ENCODE measurements around the gene ARHGEF19. TPM values are rescaled to one million over a fixed set of nuclear protein-coding genes. Genes with fewer than 3 reads are reported as not detected.
"Not testable (repeated sequence)": the region's sequence is repeated elsewhere in the genome, so short reads cannot be mapped to it uniquely, and the experiment has no call there.

The ARHGEF19 gene
- total RNA-seq, 5 donors from 2014 or later (not counting 1 experiment from before 2014, with no cell fraction given): 7.0 to 17.6 (median 12.3) TPM

DNA sequence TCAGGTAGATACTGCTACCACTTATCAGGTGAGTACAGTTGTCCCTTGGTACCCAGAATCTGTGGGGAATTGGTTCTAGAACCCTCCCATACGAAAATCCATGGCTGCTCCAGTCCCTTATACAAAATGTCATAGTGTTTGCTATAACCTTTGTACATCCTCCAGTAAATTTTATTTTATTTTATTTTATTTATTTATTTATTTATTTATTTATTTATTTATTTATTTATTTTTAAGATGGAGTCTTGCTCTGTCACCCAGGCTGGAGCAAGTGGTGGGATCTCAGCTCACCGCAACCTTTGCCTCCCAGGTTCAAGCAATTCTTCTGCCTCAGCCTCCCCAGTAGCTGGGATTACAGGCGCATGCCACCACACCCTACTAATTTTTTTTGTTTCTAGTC, 1.1 kb upstream of the ARHGEF19 start:
- Histone ChIP-seq H3K27me3 (replicated peaks in 1 of 2; ENCODE audit: control insufficient read depth in 2 of 2, extremely low read depth in 1 of 2, insufficient read depth in 2 of 2, low read length in 1 of 2) (peaks cover 0 to 15% of the 10 kb centered on the region in 2 experiments), H3K4me1 (ENCODE audit: control insufficient read depth in 1 of 2, extremely low read depth in 1 of 2, insufficient read depth in 2 of 2, low read length in 2 of 2) (peaks cover 4 to 26% of the 10 kb centered on the region in 2 experiments)
- H3K36me3 ChIP-seq (ENCODE audit: control insufficient read depth in 2 of 2, extremely low read depth in 1 of 2, insufficient read depth in 1 of 2, low read length in 1 of 2); H3K27ac ChIP-seq (ENCODE audit: low read length); POLR2A ChIA-PET; H3K27ac Mint-ChIP-seq; H3K9me3 Mint-ChIP-seq; H3K36me3 Mint-ChIP-seq; H3K27me3 Mint-ChIP-seq; H3K4me3 ChIP-seq (ENCODE audit: control insufficient read depth in 1 of 2, extremely low read depth in 1 of 2, low read length in 1 of 2); DNase-seq; CTCF ChIA-PET; H3K9me3 ChIP-seq; ATAC-seq (replicated peaks in 1 of 4); H3K4me3 Mint-ChIP-seq: not testable (repeated sequence)
- WGBS (ENCODE audit: insufficient coverage): 100% methylated on average over 2 of the region's 3 CpGs
- peaks cover 17 to 25% (median 21%) of the 10 kb centered on the region in 3 donors for H3K4me1 Mint-ChIP-seq

DNA sequence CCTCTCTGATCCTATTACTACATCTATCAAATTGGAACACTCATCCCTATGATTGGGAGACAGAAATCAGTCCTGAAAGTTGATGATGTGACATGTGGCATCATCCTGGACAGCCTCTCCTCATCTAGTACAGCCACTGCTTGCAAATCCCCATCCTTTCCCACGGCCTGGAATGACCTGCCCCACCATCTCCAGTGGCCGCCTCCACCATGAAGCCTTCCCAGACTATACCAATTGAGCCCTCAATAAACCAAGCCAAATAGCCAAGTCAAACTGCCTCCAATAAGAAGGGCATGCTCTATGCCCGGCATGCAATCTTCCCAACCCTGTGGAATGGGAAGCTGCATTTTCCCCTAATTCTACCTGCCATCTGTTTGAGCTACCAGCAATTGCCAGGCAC, 561 bp upstream of the ARHGEF19 start:
- 61% methylated on average over 2 of the region's 3 CpGs for WGBS (ENCODE audit: insufficient coverage)
- DNase-seq (no peak), ATAC-seq (replicated peaks in 1 of 4) (no peak)
- Histone ChIP-seq H3K4me1 (ENCODE audit: control insufficient read depth in 1 of 2, extremely low read depth in 1 of 2, insufficient read depth in 2 of 2, low read length in 2 of 2) (peaks cover 4 to 25% of the 10 kb centered on the region in 2 experiments), H3K9me3 (no peaks in the 10 kb centered on the region), H3K4me3 (ENCODE audit: control insufficient read depth in 1 of 2, extremely low read depth in 1 of 2, low read length in 1 of 2) (no peak overlapping the region), H3K36me3 (ENCODE audit: control insufficient read depth in 2 of 2, extremely low read depth in 1 of 2, insufficient read depth in 1 of 2, low read length in 1 of 2) (no peaks in the 10 kb centered on the region), H3K27ac (ENCODE audit: low read length) (no peak overlapping the region), H3K27me3 (replicated peaks in 1 of 2; ENCODE audit: control insufficient read depth in 2 of 2, extremely low read depth in 1 of 2, insufficient read depth in 2 of 2, low read length in 1 of 2) (peaks cover 0 to 15% of the 10 kb centered on the region in 2 experiments)
- H3K27ac Mint-ChIP-seq: no peak overlapping the region
- ChIA-PET POLR2A (interaction anchor here in 1 of 2 donors (0.6 kb wide), 1 partner anchor 33 kb away, joined by 3 read pairs; no protein-coding TSS in a partner anchor), CTCF (no interaction called here)
- H3K36me3 Mint-ChIP-seq: no peaks in the 10 kb centered on the region
- H3K9me3 Mint-ChIP-seq: no peaks in the 10 kb centered on the region
- no peak overlapping the region for H3K4me3 Mint-ChIP-seq
- peaks cover 15 to 21% (median 19%) of the 10 kb centered on the region in 3 donors for H3K4me1 Mint-ChIP-seq
- H3K27me3 Mint-ChIP-seq: no peaks in the 10 kb centered on the region

DNA sequence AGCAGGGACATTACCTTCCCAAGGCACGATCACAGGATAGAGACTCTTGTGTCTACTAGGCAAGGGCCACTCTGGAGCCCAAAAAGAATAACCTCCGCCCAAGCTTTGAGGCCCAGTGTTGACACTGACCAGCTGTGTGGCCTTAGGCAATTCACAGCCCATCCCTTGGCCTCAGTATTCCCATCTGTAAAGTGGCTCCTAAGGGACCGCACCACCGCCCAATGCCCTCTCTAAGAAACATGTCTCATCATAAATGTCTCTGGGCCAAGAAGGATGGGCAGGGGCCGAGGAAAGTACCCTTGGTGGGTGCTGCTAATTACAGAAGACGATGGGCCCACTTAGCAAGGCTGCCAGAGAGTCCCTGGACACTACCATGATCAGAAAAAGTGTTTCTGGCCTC, 628 bp downstream of the ARHGEF19 start:
- H3K27me3 ChIP-seq (replicated peaks in 1 of 2; ENCODE audit: control insufficient read depth in 2 of 2, extremely low read depth in 1 of 2, insufficient read depth in 2 of 2, low read length in 1 of 2): peaks cover 0 to 15% of the 10 kb centered on the region in 2 experiments

DNA sequence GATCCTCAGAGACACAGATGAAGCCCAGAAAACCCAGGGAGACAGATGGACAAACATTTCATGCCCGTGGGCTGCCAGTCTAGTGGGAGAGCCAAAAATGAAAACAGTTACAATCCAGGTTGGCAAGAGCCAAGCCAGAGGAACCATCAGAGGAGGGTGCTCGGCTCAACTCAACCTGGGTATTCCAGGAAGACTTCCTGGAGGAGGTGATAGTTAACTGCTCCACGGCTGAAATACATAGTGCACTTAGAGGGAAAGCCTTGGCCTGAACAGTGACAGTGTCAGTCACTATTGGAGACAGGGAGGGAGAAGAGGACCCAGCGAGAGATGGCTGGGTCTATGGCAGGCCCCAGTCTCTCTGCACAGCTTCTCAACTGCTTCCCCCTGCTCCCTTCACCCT, 1.9 kb downstream of the ARHGEF19 start:
- WGBS (ENCODE audit: insufficient coverage): 92% methylated on average over 3 of the region's 4 CpGs
- H3K4me3 ChIP-seq (ENCODE audit: control insufficient read depth in 1 of 2, extremely low read depth in 1 of 2, low read length in 1 of 2): no peak overlapping the region
- Mint-ChIP-seq H3K4me3 (no peak overlapping the region), H3K36me3 (no peaks in the 10 kb centered on the region), H3K27me3 (no peaks in the 10 kb centered on the region), H3K27ac (no peak overlapping the region), H3K4me1 (peaks cover under 1 to 8% (median 4%) of the 10 kb centered on the region in 3 donors), H3K9me3 (no peaks in the 10 kb centered on the region)
- POLR2A ChIA-PET: no interaction called here
- H3K9me3 ChIP-seq: no peaks in the 10 kb centered on the region
- DNase-seq (no peak), ATAC-seq (replicated peaks in 1 of 4) (no peak)
- H3K27ac ChIP-seq (ENCODE audit: low read length): no peak overlapping the region
- no peaks in the 10 kb centered on the region for H3K36me3 ChIP-seq (ENCODE audit: control insufficient read depth in 2 of 2, extremely low read depth in 1 of 2, insufficient read depth in 1 of 2, low read length in 1 of 2)
- CTCF ChIA-PET: no interaction called here
- H3K4me1 ChIP-seq (ENCODE audit: control insufficient read depth in 1 of 2, extremely low read depth in 1 of 2, insufficient read depth in 2 of 2, low read length in 2 of 2): peaks cover 0 to 18% of the 10 kb centered on the region in 2 experiments
- H3K27me3 ChIP-seq (replicated peaks in 1 of 2; ENCODE audit: control insufficient read depth in 2 of 2, extremely low read depth in 1 of 2, insufficient read depth in 2 of 2, low read length in 1 of 2): peaks cover 0 to 7% of the 10 kb centered on the region in 2 experiments

More for the DNA sequence above, 628 bp downstream of the ARHGEF19 start:
- POLR2A ChIA-PET: no interaction called here
- no peak overlapping the region for H3K27ac ChIP-seq (ENCODE audit: low read length)
- H3K4me1 ChIP-seq (ENCODE audit: control insufficient read depth in 1 of 2, extremely low read depth in 1 of 2, insufficient read depth in 2 of 2, low read length in 2 of 2): peaks cover 2 to 23% of the 10 kb centered on the region in 2 experiments
- WGBS (ENCODE audit: insufficient coverage): 75% methylated on average over 6 of the region's 6 CpGs
- H3K9me3 Mint-ChIP-seq: no peaks in the 10 kb centered on the region
- CTCF ChIA-PET: interaction anchor here in 1 of 2 donors (0.6 kb wide), 1 partner anchor 14 kb away, joined by 6 read pairs; no protein-coding TSS in a partner anchor
- no peaks in the 10 kb centered on the region for H3K36me3 ChIP-seq (ENCODE audit: control insufficient read depth in 2 of 2, extremely low read depth in 1 of 2, insufficient read depth in 1 of 2, low read length in 1 of 2)
- H3K4me3 Mint-ChIP-seq: no peak overlapping the region
- H3K36me3 Mint-ChIP-seq: no peaks in the 10 kb centered on the region
- peaks cover 13 to 15% (median 13%) of the 10 kb centered on the region in 3 donors for H3K4me1 Mint-ChIP-seq
- DNase-seq (no peak), ATAC-seq (replicated peaks in 1 of 4) (no peak)
- H3K4me3 ChIP-seq (ENCODE audit: control insufficient read depth in 1 of 2, extremely low read depth in 1 of 2, low read length in 1 of 2): no peak overlapping the region
- no peaks in the 10 kb centered on the region for H3K27me3 Mint-ChIP-seq
- no peaks in the 10 kb centered on the region for H3K9me3 ChIP-seq
- H3K27ac Mint-ChIP-seq: no peak overlapping the region

DNA sequence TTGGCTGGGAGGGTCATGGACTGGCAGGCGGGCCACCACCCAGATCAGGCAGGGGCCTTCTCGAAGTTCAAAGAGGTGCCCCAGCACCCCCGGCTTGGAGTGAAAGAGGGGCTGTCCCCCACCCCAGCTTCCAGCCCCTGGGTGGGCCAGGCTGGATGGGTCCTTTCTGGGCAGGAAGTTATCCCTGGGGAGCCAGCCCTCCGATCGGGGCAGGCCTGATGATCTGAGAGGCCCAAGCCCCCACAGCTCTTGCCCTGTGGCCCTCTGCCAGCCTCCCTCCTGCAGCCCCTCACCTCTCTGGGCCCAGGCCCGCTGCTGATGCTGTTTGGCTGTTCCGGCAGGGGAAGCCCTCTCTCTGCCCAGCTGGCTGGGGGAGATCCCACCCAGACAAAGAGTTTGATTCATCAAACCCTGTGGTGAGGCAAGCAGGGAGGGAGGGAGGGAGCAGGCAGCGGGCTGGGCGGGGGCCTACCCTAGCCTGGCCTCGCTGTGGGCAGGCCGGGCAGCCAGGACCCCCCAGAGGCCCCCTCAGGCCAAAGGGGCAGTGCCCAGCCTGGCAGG, 2.5 kb downstream of the ARHGEF19 start:
- no peak overlapping the region for H3K27ac Mint-ChIP-seq
- H3K27me3 ChIP-seq (replicated peaks in 1 of 2; ENCODE audit: control insufficient read depth in 2 of 2, extremely low read depth in 1 of 2, insufficient read depth in 2 of 2, low read length in 1 of 2): peaks cover 0 to 6% of the 10 kb centered on the region in 2 experiments
- H3K4me3 ChIP-seq (ENCODE audit: control insufficient read depth in 1 of 2, extremely low read depth in 1 of 2, low read length in 1 of 2): no peak overlapping the region
- WGBS (ENCODE audit: insufficient coverage): 88% methylated on average over 11 of the region's 11 CpGs
- peaks cover 0 to under 1% of the 10 kb centered on the region in 2 donors for H3K36me3 ChIP-seq (ENCODE audit: control insufficient read depth in 2 of 2, extremely low read depth in 1 of 2, insufficient read depth in 1 of 2, low read length in 1 of 2)
- H3K9me3 Mint-ChIP-seq: no peaks in the 10 kb centered on the region
- H3K4me1 Mint-ChIP-seq: peaks cover 0 to 8% (median 4%) of the 10 kb centered on the region in 3 donors
- peak overlapping the region in 1 of 3 donors; percentile 1 for H3K4me3 Mint-ChIP-seq
- ChIA-PET CTCF (no interaction called here), POLR2A (no interaction called here)
- no peaks in the 10 kb centered on the region for H3K9me3 ChIP-seq
- ATAC-seq (replicated peaks in 1 of 4): no peak
- H3K27me3 Mint-ChIP-seq: no peaks in the 10 kb centered on the region
- no peak for DNase-seq
- H3K4me1 ChIP-seq (ENCODE audit: control insufficient read depth in 1 of 2, extremely low read depth in 1 of 2, insufficient read depth in 2 of 2, low read length in 2 of 2): peaks cover 0 to 24% of the 10 kb centered on the region in 2 experiments
- H3K27ac ChIP-seq (ENCODE audit: low read length): no peak overlapping the region
- no peaks in the 10 kb centered on the region for H3K36me3 Mint-ChIP-seq

DNA sequence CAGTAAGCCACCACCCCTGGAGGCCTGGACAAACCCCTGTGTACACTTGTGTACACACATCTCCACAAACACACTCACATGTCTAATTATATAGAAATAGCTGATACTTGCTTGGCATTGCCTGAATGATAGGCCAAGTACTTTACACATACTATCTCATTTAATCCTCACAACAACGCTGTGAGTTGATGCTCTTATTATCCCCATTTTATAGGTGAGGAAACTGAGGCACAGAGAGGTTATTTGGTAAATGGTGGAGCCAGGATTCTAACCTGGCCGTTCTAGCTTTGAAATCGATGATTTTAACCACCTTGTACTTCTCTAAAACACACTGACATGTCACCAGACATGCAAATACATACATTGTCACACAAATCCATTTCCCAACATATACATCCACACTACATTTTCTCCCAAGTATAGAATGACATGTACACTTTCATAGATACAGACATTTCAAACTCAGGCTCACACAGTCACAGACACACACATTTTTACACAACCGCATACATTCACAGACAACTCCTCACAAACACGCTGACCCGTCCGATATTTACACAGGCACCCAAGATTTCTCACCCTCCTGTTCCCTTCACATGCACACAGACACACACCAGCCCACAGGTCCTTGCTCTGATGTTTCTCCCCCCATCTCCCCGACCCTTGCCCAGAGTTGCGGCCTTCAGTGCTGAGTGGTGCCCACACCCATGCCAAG, 3.2 kb downstream of the ARHGEF19 start:
- Histone ChIP-seq H3K4me3 (ENCODE audit: control insufficient read depth in 1 of 2, extremely low read depth in 1 of 2, low read length in 1 of 2) (no peak overlapping the region), H3K27ac (ENCODE audit: low read length) (no peak overlapping the region), H3K27me3 (replicated peaks in 1 of 2; ENCODE audit: control insufficient read depth in 2 of 2, extremely low read depth in 1 of 2, insufficient read depth in 2 of 2, low read length in 1 of 2) (peaks cover 0 to 6% of the 10 kb centered on the region in 2 experiments), H3K4me1 (ENCODE audit: control insufficient read depth in 1 of 2, extremely low read depth in 1 of 2, insufficient read depth in 2 of 2, low read length in 2 of 2) (peaks cover 0 to 25% of the 10 kb centered on the region in 2 experiments), H3K36me3 (ENCODE audit: control insufficient read depth in 2 of 2, extremely low read depth in 1 of 2, insufficient read depth in 1 of 2, low read length in 1 of 2) (peaks cover 0 to 6% of the 10 kb centered on the region in 2 donors), H3K9me3 (no peaks in the 10 kb centered on the region)
- no peaks in the 10 kb centered on the region for H3K9me3 Mint-ChIP-seq
- DNase-seq (no peak), ATAC-seq (replicated peaks in 1 of 4) (no peak)
- no peaks in the 10 kb centered on the region for H3K27me3 Mint-ChIP-seq
- ChIA-PET POLR2A (no interaction called here), CTCF (no interaction called here)
- H3K4me1 Mint-ChIP-seq: peaks cover 6 to 8% (median 6%) of the 10 kb centered on the region in 3 donors
- no peak overlapping the region for H3K27ac Mint-ChIP-seq
- WGBS (ENCODE audit: insufficient coverage): 95% methylated on average over 8 of the region's 9 CpGs
- no peaks in the 10 kb centered on the region for H3K36me3 Mint-ChIP-seq
- H3K4me3 Mint-ChIP-seq: peak overlapping the region in 2 of 3 donors; percentile 1 to 84

Data from T-cell (primary cell).